Mesendoderm (in vitro differentiated cells): ENCODE measurements around the gene FGF3.
A peak's percentile ranks its signal among the peaks of the same experiment; 100 is the strongest.

Experiments
- DNase-seq: peaks from one replicate; pipeline ENCODE4 v3.0.0; 2013
- H2AK5ac ChIP-seq: 2 replicates; pipeline ENCODE4 v1.6.1; 2013; ENCODE audit warnings: low read length, inconsistent platforms
- H2BK120ac ChIP-seq: 2 replicates; pipeline ENCODE4 v1.6.1; 2013; ENCODE audit warnings: low read depth, mild to moderate bottlenecking, low read length, moderate library complexity, mixed read lengths
- H2BK15ac ChIP-seq: replicated peaks from 2 replicates; pipeline ENCODE4 v1.6.1; 2013; ENCODE audit warnings: low read depth, mild to moderate bottlenecking, moderate library complexity
- H2BK5ac ChIP-seq: 2 replicates; pipeline ENCODE4 v1.6.1; 2013; ENCODE audit warnings: low read length, inconsistent platforms
- H3K18ac ChIP-seq: 2 replicates; pipeline ENCODE4 v1.6.1; 2013; ENCODE audit warnings: mild to moderate bottlenecking, low read length, mixed read lengths
- H3K23ac ChIP-seq: one replicate; pipeline ENCODE4 v1.6.1; 2013; ENCODE audit warnings: low read length
- H3K27ac ChIP-seq: 2 replicates; pipeline ENCODE4 v1.5.1; 2013; ENCODE audit warnings: low read depth, mild to moderate bottlenecking, inconsistent platforms, low read length, moderate library complexity
- H3K27me3 ChIP-seq: 2 replicates; pipeline ENCODE4 v1.6.1; 2013; ENCODE audit warnings: low read length, control low read depth, mild to moderate bottlenecking, inconsistent platforms; ENCODE audit not compliant: insufficient read depth, poor library complexity
- H3K36me3 ChIP-seq: 2 replicates; pipeline ENCODE4 v1.6.1; 2013; ENCODE audit warnings: low read length, inconsistent platforms; ENCODE audit not compliant: control insufficient read depth, insufficient read depth
- H3K4ac ChIP-seq: one replicate; pipeline ENCODE4 v1.6.1; 2013; ENCODE audit warnings: low read depth, mild to moderate bottlenecking, low read length, moderate library complexity
- H3K4me1 ChIP-seq: 2 replicates; pipeline ENCODE4 v1.6.1; 2013; ENCODE audit warnings: low read depth, low read length, inconsistent platforms; ENCODE audit not compliant: control insufficient read depth
- H3K4me2 ChIP-seq: 2 replicates; pipeline ENCODE4 v1.6.1; 2013; ENCODE audit warnings: low read length
- H3K4me3 ChIP-seq: 2 replicates; pipeline ENCODE4 v1.5.1; 2013; ENCODE audit warnings: mild to moderate bottlenecking, low read length
- H3K56ac ChIP-seq: one replicate; pipeline ENCODE4 v1.6.1; 2013; ENCODE audit warnings: low read length
- H3K79me1 ChIP-seq: 2 replicates; pipeline ENCODE4 v1.6.1; 2013; ENCODE audit warnings: low read length, inconsistent platforms
- H3K79me2 ChIP-seq: 2 replicates; pipeline ENCODE4 v1.6.1; 2013; ENCODE audit warnings: mild to moderate bottlenecking, low read length; ENCODE audit not compliant: control insufficient read depth, insufficient read depth
- H3K9ac ChIP-seq: 2 replicates; pipeline ENCODE4 v1.6.1; 2013; ENCODE audit warnings: low read length, inconsistent platforms
- H4K5ac ChIP-seq: one replicate; pipeline ENCODE4 v1.6.1; 2013; ENCODE audit warnings: low read length
- H4K8ac ChIP-seq: one replicate; pipeline ENCODE4 v1.6.1; 2013; ENCODE audit warnings: low read depth, mild to moderate bottlenecking, control low read depth, low read length, moderate library complexity
- WGBS: extraction: QIAGEN DNeasy Blood & Tissue Kit; methylation state at CpG from one replicate; pipeline ENCODE4 v1.1.7; 2013; ENCODE audit warnings: low lambda C conversion rate, missing lambda C conversion rate; ENCODE audit not compliant: insufficient coverage; ENCODE audit errors: extremely low coverage; 5-methylcytosine and 5-hydroxymethylcytosine counted together

The FGF3 gene

GRCh38 chr11:69852056-69852455, 32.8 kb upstream of the FGF3 start:
- DNase-seq = peak; percentile 31
- H3K56ac ChIP-seq = no peak overlapping the region
- no peak overlapping the region for H3K4ac ChIP-seq
- H2BK120ac ChIP-seq = no peak overlapping the region
- WGBS = no CpG with 5 or more reads among the region's 2 CpGs
- H3K27ac ChIP-seq = no peak overlapping the region
- H2BK5ac ChIP-seq = no peak overlapping the region
- no peak overlapping the region for H4K5ac ChIP-seq
- no peak overlapping the region for H3K4me2 ChIP-seq
- no peaks in the 10 kb centered on the region for H3K36me3 ChIP-seq
- H3K4me3 ChIP-seq = no peak overlapping the region
- H3K27me3 ChIP-seq = no peaks in the 10 kb centered on the region
- no peaks in the 10 kb centered on the region for H3K4me1 ChIP-seq
- no peak overlapping the region for H2BK15ac ChIP-seq
- H3K18ac ChIP-seq = no peak overlapping the region
- H4K8ac ChIP-seq = no peak overlapping the region
- no peak overlapping the region for H2AK5ac ChIP-seq
- no peaks in the 10 kb centered on the region for H3K79me2 ChIP-seq
- H3K23ac ChIP-seq = no peak overlapping the region
- H3K9ac ChIP-seq = no peak overlapping the region
- no peaks in the 10 kb centered on the region for H3K79me1 ChIP-seq

GRCh38 chr11:69848201-69848600, 29.0 kb upstream of the FGF3 start:
- Histone ChIP-seq H4K8ac (no peak overlapping the region), H3K79me1 (no peaks in the 10 kb centered on the region), H3K27ac (no peak overlapping the region), H3K18ac (no peak overlapping the region), H3K23ac (no peak overlapping the region), H2BK5ac (no peak overlapping the region), H3K4me3 (no peak overlapping the region), H3K4me2 (no peak overlapping the region), H3K4ac (no peak overlapping the region), H3K9ac (no peak overlapping the region), H2BK15ac (no peak overlapping the region), H2BK120ac (no peak overlapping the region), H2AK5ac (no peak overlapping the region), H3K27me3 (peaks cover 2% of the 10 kb centered on the region), H3K36me3 (no peaks in the 10 kb centered on the region), H3K56ac (no peak overlapping the region), H4K5ac (no peak overlapping the region), H3K79me2 (no peaks in the 10 kb centered on the region), H3K4me1 (no peaks in the 10 kb centered on the region)
- DNase-seq = no peak

GRCh38 chr11:69844396-69844795, 25.2 kb upstream of the FGF3 start:
- WGBS = 100% methylated on average over 6 of the region's 6 CpGs
- Histone ChIP-seq H3K4me3 (no peak overlapping the region), H3K4ac (no peak overlapping the region), H3K56ac (no peak overlapping the region), H3K23ac (no peak overlapping the region), H2BK15ac (no peak overlapping the region), H3K4me1 (no peaks in the 10 kb centered on the region), H4K5ac (no peak overlapping the region), H3K36me3 (no peaks in the 10 kb centered on the region), H3K27ac (no peak overlapping the region), H3K79me2 (no peaks in the 10 kb centered on the region), H3K9ac (no peak overlapping the region), H2BK5ac (no peak overlapping the region), H4K8ac (no peak overlapping the region), H3K27me3 (peaks cover 2% of the 10 kb centered on the region), H2AK5ac (no peak overlapping the region), H3K4me2 (no peak overlapping the region), H3K79me1 (no peaks in the 10 kb centered on the region), H2BK120ac (no peak overlapping the region), H3K18ac (no peak overlapping the region)
- no peak for DNase-seq

GRCh38 chr11:69843529-69843921, 24.3 kb upstream of the FGF3 start:
- Histone ChIP-seq H4K5ac (no peak overlapping the region), H3K79me1 (no peaks in the 10 kb centered on the region), H3K4me3 (no peak overlapping the region), H3K56ac (no peak overlapping the region), H3K4ac (no peak overlapping the region), H4K8ac (no peak overlapping the region), H2AK5ac (no peak overlapping the region), H2BK5ac (no peak overlapping the region), H3K36me3 (no peaks in the 10 kb centered on the region), H3K4me2 (no peak overlapping the region), H2BK15ac (no peak overlapping the region), H3K27me3 (peaks cover 2% of the 10 kb centered on the region), H3K18ac (no peak overlapping the region), H3K27ac (no peak overlapping the region), H2BK120ac (no peak overlapping the region), H3K9ac (no peak overlapping the region), H3K23ac (no peak overlapping the region), H3K79me2 (no peaks in the 10 kb centered on the region), H3K4me1 (no peaks in the 10 kb centered on the region)
- no CpG with 5 or more reads among the region's 1 CpG for WGBS
- no peak for DNase-seq

GRCh38 chr11:69842746-69843528, 23.7 kb upstream of the FGF3 start:
- H4K5ac ChIP-seq = no peak overlapping the region
- no peak overlapping the region for H4K8ac ChIP-seq
- H3K23ac ChIP-seq = no peak overlapping the region
- H3K56ac ChIP-seq = no peak overlapping the region
- WGBS = no CpG with 5 or more reads among the region's 7 CpGs
- no peak overlapping the region for H2AK5ac ChIP-seq
- no peak overlapping the region for H3K4ac ChIP-seq
- H3K27ac ChIP-seq = no peak overlapping the region
- no peak overlapping the region for H2BK5ac ChIP-seq
- no peak overlapping the region for H2BK15ac ChIP-seq
- H3K27me3 ChIP-seq = peaks cover 2% of the 10 kb centered on the region
- H3K79me2 ChIP-seq = no peaks in the 10 kb centered on the region
- H3K4me1 ChIP-seq = no peaks in the 10 kb centered on the region
- no peak overlapping the region for H3K18ac ChIP-seq
- H3K36me3 ChIP-seq = no peaks in the 10 kb centered on the region
- no peak overlapping the region for H2BK120ac ChIP-seq
- peak; percentile 24 for DNase-seq
- no peak overlapping the region for H3K4me2 ChIP-seq
- H3K4me3 ChIP-seq = no peak overlapping the region
- no peak overlapping the region for H3K9ac ChIP-seq
- H3K79me1 ChIP-seq = no peaks in the 10 kb centered on the region
